HG02678 (cell line): ENCODE measurements around the gene QSOX2.

Experiments used
- ATAC-seq: cut with Tn5 transposase; IDR thresholded peaks from one replicate; pipeline ENCODE4 v1.9.1; 2021; ENCODE audit warnings: mild to moderate bottlenecking, moderate library complexity; ENCODE audit not compliant: unreplicated experiment

QSOX2 gene, protein sequence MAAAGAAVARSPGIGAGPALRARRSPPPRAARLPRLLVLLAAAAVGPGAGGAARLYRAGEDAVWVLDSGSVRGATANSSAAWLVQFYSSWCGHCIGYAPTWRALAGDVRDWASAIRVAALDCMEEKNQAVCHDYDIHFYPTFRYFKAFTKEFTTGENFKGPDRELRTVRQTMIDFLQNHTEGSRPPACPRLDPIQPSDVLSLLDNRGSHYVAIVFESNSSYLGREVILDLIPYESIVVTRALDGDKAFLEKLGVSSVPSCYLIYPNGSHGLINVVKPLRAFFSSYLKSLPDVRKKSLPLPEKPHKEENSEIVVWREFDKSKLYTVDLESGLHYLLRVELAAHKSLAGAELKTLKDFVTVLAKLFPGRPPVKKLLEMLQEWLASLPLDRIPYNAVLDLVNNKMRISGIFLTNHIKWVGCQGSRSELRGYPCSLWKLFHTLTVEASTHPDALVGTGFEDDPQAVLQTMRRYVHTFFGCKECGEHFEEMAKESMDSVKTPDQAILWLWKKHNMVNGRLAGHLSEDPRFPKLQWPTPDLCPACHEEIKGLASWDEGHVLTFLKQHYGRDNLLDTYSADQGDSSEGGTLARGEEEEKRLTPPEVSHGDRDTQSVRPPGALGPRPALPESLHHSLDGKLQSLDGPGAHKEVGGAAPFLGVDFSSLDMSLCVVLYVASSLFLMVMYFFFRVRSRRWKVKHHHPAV

DNA sequence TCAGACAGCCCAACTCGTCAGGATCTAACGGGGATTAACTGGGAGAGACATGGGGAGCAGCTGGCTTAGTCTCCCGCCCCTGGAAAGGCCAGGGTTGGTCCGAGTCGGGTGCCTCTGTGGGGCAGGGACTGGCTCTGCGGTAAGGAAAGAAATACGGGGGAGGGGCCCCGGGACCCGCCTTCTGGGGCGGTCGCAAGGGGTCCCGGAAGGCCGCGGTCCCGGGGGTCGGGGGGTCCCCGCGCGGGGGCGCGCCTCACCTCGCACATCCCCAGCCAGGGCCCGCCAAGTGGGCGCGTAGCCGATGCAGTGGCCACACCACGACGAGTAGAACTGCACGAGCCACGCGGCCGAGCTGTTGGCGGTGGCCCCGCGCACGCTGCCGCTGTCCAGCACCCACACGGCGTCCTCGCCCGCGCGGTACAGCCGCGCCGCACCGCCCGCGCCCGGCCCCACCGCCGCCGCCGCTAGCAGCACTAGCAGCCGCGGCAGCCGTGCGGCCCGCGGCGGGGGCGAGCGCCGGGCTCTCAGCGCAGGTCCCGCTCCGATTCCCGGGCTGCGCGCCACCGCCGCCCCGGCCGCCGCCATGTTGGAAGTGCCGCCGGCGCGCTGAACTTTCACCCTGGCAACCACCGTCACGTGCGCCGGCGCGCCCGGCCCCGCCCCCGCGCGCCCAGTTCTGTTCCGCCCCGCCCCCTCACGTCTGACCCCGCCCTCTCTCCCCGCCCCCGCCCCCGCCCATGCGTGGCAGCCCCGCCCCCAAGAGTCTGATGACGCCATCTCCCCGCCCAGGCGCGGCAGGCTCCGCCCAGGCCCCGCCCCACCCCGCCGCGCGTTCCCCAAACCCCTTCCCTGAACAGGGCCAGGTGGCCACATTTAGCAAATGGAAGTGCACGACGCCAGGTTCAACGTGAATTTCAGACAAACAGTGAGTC is at the start of gene QSOX2:
TSS of gene QSOX2 (minus strand) at position 594 of the 932 bp plus-strand sequence. CDS start at position 585, 9 bp downstream.
- peak; percentile 62 for ATAC-seq

GRCh38 chr9:136295055-136295454 is 49.4 kb upstream of the QSOX2 start:
- ATAC-seq: no peak

DNA sequence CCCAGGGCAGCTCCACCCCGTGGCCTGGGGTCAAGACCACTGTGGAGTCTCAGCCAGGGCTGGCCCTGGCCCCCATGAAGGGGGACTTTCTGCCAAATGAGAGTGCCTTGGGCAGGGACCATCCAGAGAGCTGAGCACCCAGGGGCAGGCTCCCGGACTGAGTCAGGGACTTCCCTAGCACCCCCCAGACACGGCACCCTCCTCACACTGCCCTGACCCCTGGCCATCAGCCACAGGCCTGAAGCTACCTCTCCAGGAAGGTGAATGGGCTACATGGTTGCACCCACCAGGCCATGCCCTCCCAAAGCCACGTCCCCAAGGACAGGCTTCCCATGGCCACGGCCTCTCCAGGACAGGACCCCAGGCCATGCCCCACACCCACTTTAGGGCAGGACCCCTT is 48.8 kb upstream of the QSOX2 start:
- ATAC-seq: no peak

DNA sequence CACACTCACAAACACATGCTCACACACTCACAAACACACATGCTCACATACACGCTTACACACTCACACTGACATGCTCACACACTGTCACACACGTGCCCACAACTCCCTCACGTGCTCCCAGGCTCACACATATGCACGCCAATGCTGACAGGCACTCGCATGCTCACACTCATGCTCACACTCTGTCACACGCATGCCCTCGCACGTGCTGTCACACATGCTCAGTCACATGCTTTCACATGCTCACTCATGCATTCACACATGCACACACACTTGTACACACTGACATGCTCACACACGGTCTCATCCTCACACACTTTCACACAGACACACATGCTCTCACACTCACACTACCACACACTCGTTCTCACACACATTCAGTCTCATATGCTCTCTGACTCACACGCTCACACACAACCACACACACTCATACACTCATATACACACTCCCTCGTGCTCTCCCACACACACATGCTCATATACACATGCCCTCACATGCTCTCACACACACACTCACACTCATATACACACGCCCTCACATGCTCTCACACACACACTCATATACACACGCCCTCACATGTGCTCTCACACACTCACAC is 48.0 kb upstream of the QSOX2 start:
- ATAC-seq: no peak

DNA sequence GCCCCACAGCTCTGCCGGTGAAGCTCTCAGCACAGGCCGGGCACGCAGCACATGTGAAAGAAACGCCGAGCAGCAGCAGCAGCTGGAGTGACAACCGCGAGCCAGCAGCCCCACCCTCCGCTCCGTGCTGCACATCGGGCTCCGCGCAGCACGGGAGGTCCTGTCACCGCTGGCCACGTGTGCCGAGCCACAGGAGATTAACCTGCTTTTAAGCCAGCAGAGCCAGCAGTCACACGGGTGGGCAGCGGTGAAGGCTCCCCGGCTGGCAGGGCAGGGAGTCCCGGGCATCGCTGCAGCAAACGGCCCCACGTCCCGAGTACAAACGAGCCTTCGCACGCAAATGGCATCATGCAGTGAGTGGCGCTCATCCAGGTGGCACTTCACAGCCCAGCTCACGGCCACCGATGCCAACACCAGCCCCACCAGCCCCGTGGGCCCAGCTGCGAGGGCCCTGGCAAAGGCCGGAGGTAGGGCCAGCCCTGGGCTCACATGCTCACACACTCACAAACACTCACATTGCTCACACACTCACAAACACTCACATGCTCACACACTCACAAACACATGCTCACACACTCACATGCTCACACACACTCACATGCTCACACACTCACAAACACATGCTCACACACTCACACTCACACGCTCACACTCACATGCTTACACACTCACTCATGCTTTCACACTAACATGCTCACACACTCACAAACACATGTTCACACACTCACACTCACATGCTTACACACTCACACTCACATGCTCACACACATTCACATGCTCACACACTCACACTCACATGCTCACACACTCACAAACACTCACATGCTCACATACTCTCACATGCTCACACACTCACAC is 47.2 kb upstream of the QSOX2 start:
- no peak for ATAC-seq

GRCh38 chr9:136292026-136292538 is 46.5 kb upstream of the QSOX2 start:
- ATAC-seq: no peak

DNA sequence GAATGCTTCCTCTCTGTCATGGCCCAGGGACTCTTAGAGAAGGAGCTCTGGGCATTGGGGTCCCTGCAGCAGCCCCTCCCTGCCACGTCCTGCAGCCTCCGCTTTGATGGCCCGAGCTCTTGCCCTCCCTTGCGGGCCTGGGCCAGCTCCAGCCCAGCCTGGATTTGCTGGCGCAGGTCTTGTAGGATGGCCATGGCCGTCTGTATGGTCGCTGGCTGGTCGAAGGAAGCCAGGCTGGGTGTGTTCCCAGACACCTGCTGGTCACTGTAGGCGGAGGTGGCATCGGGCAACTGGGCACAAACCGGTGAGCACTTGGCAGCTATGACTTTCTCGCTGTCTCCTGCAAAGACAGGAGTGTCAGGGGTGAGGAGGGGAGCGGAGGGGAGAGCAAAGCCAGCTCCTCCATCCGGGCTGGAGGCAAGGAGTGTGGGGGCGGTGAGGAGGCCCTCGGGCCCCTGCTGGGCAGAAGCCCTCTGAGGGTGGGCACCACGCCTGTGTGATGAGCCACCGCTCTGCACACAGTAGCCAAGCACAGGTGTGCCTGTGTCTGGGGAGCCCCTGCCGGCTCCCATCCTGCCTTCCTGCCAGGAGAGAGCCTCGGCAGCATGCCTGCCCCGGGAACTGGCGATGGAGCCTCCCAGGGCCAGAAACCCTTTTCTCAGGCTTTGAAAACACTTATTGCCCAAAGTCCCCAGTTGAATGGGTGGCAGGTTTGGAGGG is 45.9 kb upstream of the QSOX2 start:
- no peak for ATAC-seq

DNA sequence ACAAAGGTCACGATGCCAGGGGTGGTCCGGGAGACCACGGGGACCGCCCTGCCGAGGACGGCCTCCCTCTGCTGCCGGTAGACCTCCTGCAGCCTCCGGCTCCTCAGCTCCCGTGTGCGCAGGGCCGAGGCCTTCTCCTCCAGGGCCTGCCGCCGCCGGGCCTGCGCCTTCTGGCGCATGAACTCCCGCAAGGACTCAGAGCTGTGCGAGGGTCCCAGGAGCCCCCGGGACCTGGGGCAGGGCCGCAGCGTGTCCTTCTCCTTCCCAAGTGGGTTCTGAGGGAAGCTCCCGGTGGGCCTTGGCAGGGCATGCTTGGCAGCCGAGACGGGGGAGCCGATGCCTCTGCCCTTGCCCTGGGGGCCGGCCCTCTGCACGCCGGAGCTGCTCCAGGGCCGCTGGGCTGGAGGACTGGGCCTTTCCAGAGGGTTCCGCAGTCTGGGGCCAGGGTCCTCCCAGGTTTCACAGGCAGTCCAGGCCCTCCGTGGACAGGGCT is 44.9 kb upstream of the QSOX2 start:
- no peak for ATAC-seq

- no peak for ATAC-seq
These were observed 44.3 kb upstream of the QSOX2 start for GRCh38 chr9:136289651-136290507.

DNA sequence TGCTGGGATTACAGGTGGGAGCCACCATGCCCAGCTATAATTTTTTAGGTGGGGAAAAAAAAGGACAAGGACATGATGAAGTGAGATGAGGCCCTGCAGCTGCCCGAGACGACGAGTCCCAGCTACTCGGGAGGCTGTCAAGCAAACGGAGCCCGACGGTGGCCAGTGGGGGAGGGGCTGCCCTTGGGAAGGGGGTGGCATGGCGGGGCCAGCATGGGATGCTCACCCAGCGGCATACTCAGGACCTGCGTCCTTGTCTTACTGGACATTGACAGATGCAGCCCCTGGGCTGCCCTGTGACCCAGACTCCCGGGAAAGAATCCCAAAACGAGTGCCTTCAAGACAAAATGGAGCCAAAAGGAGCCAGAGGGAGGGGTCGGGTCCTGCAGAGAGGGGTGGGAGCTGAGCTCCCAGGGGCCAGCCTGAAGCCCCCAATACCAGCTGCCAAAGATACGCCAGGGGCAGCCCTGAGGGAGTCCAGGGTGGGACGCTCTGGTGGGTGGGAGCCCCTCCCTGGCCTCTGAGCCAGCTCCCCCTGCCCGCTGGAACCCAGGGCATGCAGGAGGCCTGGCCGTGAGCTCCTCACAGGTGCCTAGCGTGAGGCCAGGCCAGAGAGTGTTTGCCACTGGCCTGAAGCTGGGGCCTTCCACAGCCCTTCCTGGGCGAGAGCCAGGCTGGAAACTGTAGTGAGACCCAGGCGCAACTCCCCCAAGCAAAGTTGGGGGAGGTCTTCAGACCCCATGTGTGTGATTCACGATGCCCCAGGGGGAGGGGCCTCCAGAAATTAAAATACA is 42.5 kb upstream of the QSOX2 start:
- no peak for ATAC-seq

DNA sequence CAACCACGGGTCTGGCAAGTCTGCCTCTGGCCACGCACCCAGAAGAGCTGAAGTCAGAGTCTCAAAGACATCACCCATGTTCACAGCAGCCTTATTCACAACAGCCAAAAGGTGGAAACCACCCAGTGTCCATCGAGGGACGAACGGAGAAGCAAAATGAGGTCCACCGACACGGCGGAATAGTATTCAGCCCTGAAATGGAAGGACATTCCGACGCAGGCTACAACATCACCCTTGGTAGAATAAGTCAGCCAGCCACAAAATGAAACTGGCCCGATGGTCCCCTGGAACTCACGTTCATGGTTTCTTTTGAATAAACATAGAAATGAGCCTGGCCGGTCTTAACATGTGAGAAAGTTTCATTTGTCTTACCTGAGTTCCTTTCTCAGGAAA is 41.4 kb upstream of the QSOX2 start:
- no peak for ATAC-seq

DNA sequence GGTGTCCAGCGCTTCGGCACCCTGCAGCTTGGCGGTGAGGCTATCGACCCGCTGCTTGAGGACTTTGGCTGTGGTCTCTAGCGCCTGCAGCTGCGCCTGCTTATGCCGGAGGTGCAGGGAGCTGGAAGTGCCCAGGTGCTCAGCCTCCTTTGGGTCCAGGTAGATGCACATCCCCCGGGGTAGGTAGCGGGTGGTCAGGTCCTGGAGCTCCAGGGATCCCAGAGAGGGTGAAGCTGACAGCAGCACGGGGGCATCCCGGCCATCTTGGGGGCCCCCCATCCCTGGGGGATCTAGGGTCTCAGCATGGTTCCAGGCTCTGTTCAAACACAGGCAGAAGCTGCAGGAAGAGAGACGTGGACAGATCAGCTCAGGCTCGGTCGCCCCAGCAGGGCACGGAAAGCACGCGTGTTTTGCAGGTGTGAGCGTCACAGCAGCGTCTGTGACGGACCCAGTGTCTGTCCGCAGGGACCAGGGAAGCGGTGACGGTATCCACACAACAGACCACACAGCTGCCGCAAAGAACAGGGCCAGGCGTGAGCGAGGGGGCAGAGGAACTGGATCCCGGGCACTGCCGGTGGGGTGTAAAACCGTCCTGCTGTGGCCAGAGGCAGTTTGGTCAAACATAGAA is 40.9 kb upstream of the QSOX2 start:
- no peak for ATAC-seq

DNA sequence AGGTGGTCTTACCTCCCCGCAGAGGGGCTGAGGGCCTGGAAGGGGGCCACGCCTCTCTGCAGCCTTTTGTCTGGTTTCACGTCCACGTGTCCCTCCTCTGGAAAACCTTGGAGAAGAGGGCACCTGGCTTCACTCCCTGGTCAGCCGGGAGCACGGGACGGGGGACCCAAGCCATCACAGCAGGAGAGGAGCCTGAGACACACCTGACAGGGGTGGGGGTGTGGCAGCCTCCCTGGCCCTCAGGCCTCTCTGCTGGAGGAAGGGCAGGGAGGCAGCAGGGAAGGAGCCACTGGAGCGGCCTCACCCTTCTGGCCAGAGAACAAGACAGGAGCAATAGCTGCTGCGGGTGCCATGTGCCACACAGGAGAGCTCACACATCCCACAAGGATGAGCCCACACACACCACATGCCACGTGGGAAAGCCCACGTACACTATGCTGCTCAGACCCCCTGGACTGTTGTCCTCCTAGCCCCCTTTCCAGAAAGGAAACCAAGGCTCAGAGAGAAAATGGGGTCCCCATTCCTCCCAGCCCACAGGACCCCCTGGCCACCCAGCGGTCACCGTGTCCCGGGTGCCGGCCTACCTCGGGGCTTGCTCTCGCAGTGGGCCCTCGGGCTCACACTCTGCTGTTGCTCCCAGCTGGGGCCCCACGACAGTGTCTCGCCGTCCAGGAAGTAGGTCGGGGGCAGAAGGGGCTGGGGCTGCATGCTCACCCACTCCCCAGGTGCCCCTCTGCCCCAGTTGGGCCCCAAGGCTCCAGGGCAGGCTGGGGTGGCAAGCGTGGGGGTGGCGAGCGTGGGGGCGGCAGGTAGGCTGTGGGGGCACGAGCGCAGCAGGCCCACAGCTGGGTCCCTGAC is 40.1 kb upstream of the QSOX2 start:
- ATAC-seq: no peak

GRCh38 chr9:136284951-136285350 is 39.3 kb upstream of the QSOX2 start:
- ATAC-seq: no peak

GRCh38 chr9:136284311-136284710 is 38.7 kb upstream of the QSOX2 start:
- no peak for ATAC-seq
